HepG2 (cell line): ENCODE measurements around the gene AKR1C4. TPM values are rescaled to one million over a fixed set of nuclear protein-coding genes. Genes with fewer than 3 reads are reported as not detected.
A peak's percentile ranks its signal among the peaks of the same experiment; 100 is the strongest.

Experiments used
- ATAC-seq: fragments of 200-7000 bp; cut with Tn5 transposase; 3 replicates; pipeline ENCODE4 v1.9.1; 2020; ENCODE audit warnings: mild to moderate bottlenecking, moderate library complexity
- BruUV-seq: library from RNA; stranded (reverse); fragments of 400-500 nt; replicated peaks from 2 replicates; lab custom pipeline; 2021; lab: Mats Ljungman, UMichigan
- CTCF ChIA-PET: fragments of 300-600 bp; formaldehyde crosslinking; extraction: SDS; loops from one replicate; lab custom pipeline; 2021; ENCODE audit warnings: low total read pairs, inconsistent platforms, low intra/inter-chr PET ratio; lab: Yijun Ruan, JAX
- POLR2A ChIA-PET: fragments of 350-600 bp; sonication (Branson Sonifier 250); formaldehyde crosslinking; loops from one replicate; lab custom pipeline; 2020; ENCODE audit warnings: antibody characterized with exemption, inconsistent platforms; lab: Yijun Ruan, JAX
- DNase-seq: peaks from one replicate; pipeline ENCODE4 v3.0.0-alpha.2; 2015; ENCODE audit warnings: low spot score
- FAIRE-seq: peaks from 3 replicates; lab custom pipeline; 2011; peaks lifted over from hg19 to GRCh38; lab: Jason Lieb, UNC
- H2AFZ ChIP-seq: one replicate; pipeline ENCODE4 v1.6.1; 2011; ENCODE audit warnings: low read length, inconsistent platforms
- H3K27ac ChIP-seq: fragments of 300-600 bp; 3 replicates; pipeline ENCODE4 v1.8.0; 2011; ENCODE audit warnings: mixed run types, mild to moderate bottlenecking, mixed read lengths, low read length, inconsistent platforms; ENCODE audit not compliant: insufficient read depth; ENCODE audit errors: extremely low read length
- H3K27me3 ChIP-seq, 2 experiments: fragments of 200-600 bp in 1 of 2; 2 replicates in 1 of 2; 3 replicates in 1 of 2; pipeline versions ENCODE4 v1.6.0 to v1.8.0; 2011; ENCODE audit warnings: low read length in 2 of 2, mild to moderate bottlenecking in 2 of 2, moderate library complexity in 2 of 2, inconsistent platforms in 1 of 2; ENCODE audit not compliant: insufficient read depth in 2 of 2, control insufficient read depth in 1 of 2
- H3K36me3 ChIP-seq, 2 experiments: fragments of 200-600 bp in 1 of 2; replicated peaks in 1 of 2; 2 replicates in 1 of 2; 3 replicates in 1 of 2; pipeline versions ENCODE4 v1.5.1 to v1.8.0; 2011; ENCODE audit warnings: low read length in 2 of 2, inconsistent platforms in 1 of 2; ENCODE audit not compliant: insufficient read depth in 2 of 2, control insufficient read depth in 1 of 2
- H3K4me1 ChIP-seq: 2 replicates; pipeline ENCODE4 v1.5.1; 2012; ENCODE audit warnings: low read length, inconsistent platforms; ENCODE audit not compliant: insufficient read depth
- H3K4me2 ChIP-seq: 2 replicates; pipeline ENCODE4 v1.6.0; 2011; ENCODE audit warnings: low read depth, low read length, inconsistent platforms
- H3K4me3 ChIP-seq, 3 experiments: fragments of 200-600 bp in 1 of 3; sonication (generic), shearing (Covaris generic) in 1 of 3; replicated peaks in 1 of 3; 2 replicates each; pipeline ENCODE4 v1.5.1; 2011 to 2016; ENCODE audit warnings: low read length in 3 of 3, inconsistent platforms in 2 of 3, low read depth in 2 of 3, mild to moderate bottlenecking in 2 of 3, control low read depth in 1 of 3, mixed read lengths in 1 of 3; ENCODE audit not compliant: insufficient read depth in 1 of 3
- H3K79me2 ChIP-seq: one replicate; pipeline ENCODE4 v1.6.1; 2011; ENCODE audit warnings: low read length, inconsistent platforms; ENCODE audit not compliant: insufficient read depth
- H3K9ac ChIP-seq: 2 replicates; pipeline ENCODE4 v1.6.0; 2011; ENCODE audit warnings: mild to moderate bottlenecking, low read depth, low read length, inconsistent platforms; ENCODE audit not compliant: insufficient read depth
- H3K9me3 ChIP-seq: 2 replicates; pipeline ENCODE4 v1.5.1; 2012; ENCODE audit warnings: mild to moderate bottlenecking, low read length
- H4K20me1 ChIP-seq: 2 replicates; pipeline ENCODE4 v1.6.0; 2011; ENCODE audit warnings: inconsistent platforms, mild to moderate bottlenecking, low read length, moderate library complexity; ENCODE audit not compliant: insufficient read depth
- ATF7-NPFF ChIP-seq: sonication (generic); formaldehyde crosslinking; IDR thresholded peaks from 2 replicates; pipeline ENCODE4 v1.8.1; 2023; ENCODE audit warnings: mild to moderate bottlenecking, low read depth, missing genetic modification reagents, moderate library complexity
- CREM ChIP-seq, 2 experiments: sonication (generic) in 1 of 2; formaldehyde crosslinking in 1 of 2; IDR thresholded peaks; 2 replicates each; pipeline versions ENCODE4 v1.4.0 to v1.6.1; 2016 to 2020; ENCODE audit warnings: antibody characterized with exemption in 1 of 2, mild to moderate bottlenecking in 1 of 2, missing genetic modification reagents in 1 of 2
- FOXA1 ChIP-seq, 2 experiments: fragments of 450-650 bp in 1 of 2; sonication (generic) in 1 of 2; formaldehyde crosslinking in 1 of 2; IDR thresholded peaks; 2 replicates each; pipeline versions ENCODE4 v1.4.0 to v1.6.1; 2016 to 2020; ENCODE audit warnings: missing genetic modification reagents in 1 of 2
- FOXA3 ChIP-seq: IDR thresholded peaks from 2 replicates; pipeline ENCODE4 v1.6.1; 2016; ENCODE audit warnings: missing genetic modification reagents, missing compliant biosample characterization
- MAFG ChIP-seq: sonication (generic); formaldehyde crosslinking; IDR thresholded peaks from 2 replicates; pipeline ENCODE4 v1.5.1; 2020; ENCODE audit warnings: mild to moderate bottlenecking, missing genetic modification reagents
- NKX3-1 ChIP-seq: sonication (generic); formaldehyde crosslinking; IDR thresholded peaks from 2 replicates; pipeline ENCODE4 v1.5.0; 2020; ENCODE audit warnings: missing genetic modification reagents
- RBM22 ChIP-seq: fragments of 200-400 bp; formaldehyde crosslinking; optimal IDR thresholded peaks from 2 replicates; pipeline ENCODE3; 2017; ENCODE audit warnings: mild to moderate bottlenecking, low read length, moderate library complexity
- RBM39 ChIP-seq: fragments of 200-400 bp; formaldehyde crosslinking; IDR thresholded peaks from one replicate; pipeline ENCODE4 v1.6.1; 2018; ENCODE audit warnings: antibody characterized with exemption, mild to moderate bottlenecking, low read depth, low read length; ENCODE audit not compliant: poor library complexity, severe bottlenecking
- STAG1 ChIP-seq: sonication (generic); formaldehyde crosslinking; IDR thresholded peaks from 2 replicates; pipeline ENCODE4 v1.4.0; 2020; ENCODE audit warnings: missing genetic modification reagents
- TP53 ChIP-seq: sonication (generic); formaldehyde crosslinking; conservative IDR thresholded peaks from 2 replicates; pipeline ENCODE4 v1.4.0; 2020; ENCODE audit warnings: missing genetic modification reagents
- ZNF558 ChIP-seq: sonication (generic); formaldehyde crosslinking; IDR thresholded peaks from 2 replicates; pipeline ENCODE4 v1.9.0; 2022; ENCODE audit warnings: mild to moderate bottlenecking, missing genetic modification reagents, borderline replicate concordance
- ZNF776 ChIP-seq: sonication (generic); formaldehyde crosslinking; IDR thresholded peaks from 2 replicates; pipeline ENCODE4 v1.4.0; 2020; ENCODE audit warnings: mild to moderate bottlenecking, missing genetic modification reagents
- WGBS: methylation state at CpG from one replicate; pipeline ENCODE4 v1.1.6; 2017; ENCODE audit warnings: low lambda C conversion rate; 5-methylcytosine and 5-hydroxymethylcytosine counted together
- in situ Hi-C: cut with HindIII; loops from 2 replicates; pipeline ENCODE4 v1.10.0; 2017; ENCODE audit warnings: low pct_unique_long_range_greater_than_20kb; ENCODE audit not compliant: extremely low pct_ligation_motif_present
- intact Hi-C: fragments of 100-400 bp; cut with micrococcal nuclease; formaldehyde crosslinking; loops from one replicate; pipeline ENCODE4 v1.10.0; 2022; ENCODE audit not compliant: unreplicated experiment
- polyA plus RNA-seq, 8 experiments: library from polyadenylated mRNA; depleted of rRNA in 3 of 8; stranded (reverse) in 7 of 8; unstranded in 1 of 8; fragments of >200 nt; fragmentation: Illumina TruSeq in 4 of 8; extraction: Trizol in 4 of 8; gene quantifications; 2 replicates each; pipeline versions ENCODE4 v1.2.1 to v1.2.3, GENCODE V29; 2011 to 2016; ENCODE audit warnings: low read depth in 4 of 8, missing spikeins in 1 of 8, mixed read lengths in 1 of 8; ENCODE audit not compliant: insufficient read depth in 1 of 8
- total RNA-seq, 5 experiments: library from RNA; depleted of rRNA; stranded (reverse); fragments of >200 nt; fragmentation: Illumina TruSeq; extraction: Trizol; gene quantifications; 2 replicates each; pipeline ENCODE4 v1.2.3, GENCODE V29; 2016; ENCODE audit warnings: low read depth in 1 of 5
- TF ChIP-seq, protein P1 (sequence below): sonication (generic); formaldehyde crosslinking; IDR thresholded peaks from 2 replicates; pipeline ENCODE4 v1.5.0; 2020; ENCODE audit warnings: missing genetic modification reagents
- TF ChIP-seq, protein P2 (sequence below): sonication (generic); formaldehyde crosslinking; conservative IDR thresholded peaks from 2 replicates; pipeline ENCODE4 v1.4.0; 2020; ENCODE audit warnings: missing genetic modification reagents

AKR1C4 gene
- total and polyA plus RNA-seq, 2 of the 13 experiments (the other 11 are each of a cell fraction or from before 2014, with no cell fraction given) = 0.18 to 1.3 TPM

DNA sequence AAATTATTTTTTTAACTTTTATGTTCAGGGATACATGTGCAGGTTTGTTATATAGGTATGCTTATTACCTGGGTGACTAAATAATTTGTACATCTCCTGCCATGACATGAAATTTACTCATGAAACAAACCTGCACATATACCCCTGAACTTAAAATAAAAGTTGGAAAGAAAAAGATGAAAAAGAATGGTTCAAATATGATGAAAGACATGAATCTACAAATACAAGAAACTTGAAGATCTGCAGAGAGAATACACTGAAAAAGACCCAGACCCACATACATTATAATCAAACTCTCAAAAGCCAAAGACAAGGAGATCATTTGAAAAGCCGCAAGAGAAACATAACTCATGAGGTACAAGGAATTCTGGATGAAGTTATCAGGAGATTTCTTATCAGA lies 70.2 kb downstream of the AKR1C4 start:
- CTCF ChIA-PET = no interaction called here
- intact Hi-C loops = no loop called here
- POLR2A ChIA-PET = no interaction called here

DNA sequence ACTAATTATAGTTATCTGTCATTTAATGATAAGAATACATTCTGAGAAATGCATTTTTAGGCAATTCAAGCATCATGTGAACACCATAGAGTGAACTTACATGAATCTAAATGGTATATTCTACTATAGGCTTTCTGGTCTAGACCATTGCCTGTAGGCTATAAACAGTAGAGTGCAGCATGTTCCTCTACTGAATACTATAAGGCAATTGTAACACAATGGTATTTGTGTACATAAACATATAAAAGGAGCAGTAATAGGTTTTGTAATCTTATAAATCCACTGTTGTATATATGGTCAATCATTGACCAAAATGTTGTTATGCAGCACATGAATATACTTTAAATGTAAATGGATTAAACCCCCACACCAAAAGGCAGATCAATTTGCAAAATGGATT lies 71.6 kb downstream of the AKR1C4 start:
- Histone ChIP-seq H4K20me1 (no peaks in the 10 kb centered on the region), H3K9ac (no peak overlapping the region), H3K4me1 (peaks cover 11% of the 10 kb centered on the region), H3K27ac (no peak overlapping the region), H3K27me3 (no peaks in the 10 kb centered on the region), H3K4me3 (no peak overlapping the region), H3K9me3 (peaks cover 20% of the 10 kb centered on the region), H3K36me3 (no peaks in the 10 kb centered on the region), H2AFZ (no peak overlapping the region), H3K4me2 (no peak overlapping the region), H3K79me2 (no peaks in the 10 kb centered on the region)
- DNase-seq (no peak), ATAC-seq (no peak), FAIRE-seq (no peak)
- ChIA-PET CTCF (no interaction called here), POLR2A (no interaction called here)
- no TSS peak for BruUV-seq
- in situ Hi-C loops = no loop called here
- intact Hi-C loops = no loop called here
- TF ChIP-seq CREM (IDR thresholded peaks at IDR 0.05) = no peak
- no peak for TF ChIP-seq CREM (CRISPR knock-in tag; IDR thresholded peaks at IDR 0.05)
- no peak for TF ChIP-seq RBM39
- TF ChIP-seq RBM22 = no peak
- TF ChIP-seq, protein P1, sequence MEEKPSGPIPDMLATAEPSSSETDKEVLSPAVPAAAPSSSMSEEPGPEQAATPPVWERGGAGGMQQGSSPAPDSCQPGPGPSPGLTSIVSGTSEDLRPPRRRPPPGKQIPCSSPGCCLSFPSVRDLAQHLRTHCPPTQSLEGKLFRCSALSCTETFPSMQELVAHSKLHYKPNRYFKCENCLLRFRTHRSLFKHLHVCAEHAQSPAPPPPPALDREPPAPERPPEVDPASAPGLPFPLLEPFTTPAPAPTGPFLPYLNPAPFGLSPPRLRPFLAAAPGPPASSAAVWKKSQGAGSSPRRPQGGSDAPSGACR (CRISPR knock-in tag) = no peak
- no peak for TF ChIP-seq STAG1 (CRISPR knock-in tag)
- TF ChIP-seq TP53 = no peak
- no peak for TF ChIP-seq FOXA1 (IDR thresholded peaks at IDR 0.05)
- no peak for TF ChIP-seq FOXA1 (CRISPR knock-in tag; IDR thresholded peaks at IDR 0.05)
- TF ChIP-seq ATF7-NPFF = no peak
- no peak for TF ChIP-seq NKX3-1 (CRISPR knock-in tag)

More for the DNA sequence above, 70.2 kb downstream of the AKR1C4 start:
- no peak overlapping the region for H3K4me2 ChIP-seq
- H3K36me3 ChIP-seq = no peaks in the 10 kb centered on the region
- BruUV-seq = no TSS peak
- H4K20me1 ChIP-seq = no peaks in the 10 kb centered on the region
- H3K9ac ChIP-seq = no peak overlapping the region
- WGBS = 98% methylated on average over 1 of the region's 1 CpG
- no peak overlapping the region for H3K4me3 ChIP-seq
- no peak overlapping the region for H3K27ac ChIP-seq
- in situ Hi-C loops = no loop called here
- FAIRE-seq (no peak), ATAC-seq (no peak), DNase-seq (no peak)
- TF ChIP-seq, protein P2, sequence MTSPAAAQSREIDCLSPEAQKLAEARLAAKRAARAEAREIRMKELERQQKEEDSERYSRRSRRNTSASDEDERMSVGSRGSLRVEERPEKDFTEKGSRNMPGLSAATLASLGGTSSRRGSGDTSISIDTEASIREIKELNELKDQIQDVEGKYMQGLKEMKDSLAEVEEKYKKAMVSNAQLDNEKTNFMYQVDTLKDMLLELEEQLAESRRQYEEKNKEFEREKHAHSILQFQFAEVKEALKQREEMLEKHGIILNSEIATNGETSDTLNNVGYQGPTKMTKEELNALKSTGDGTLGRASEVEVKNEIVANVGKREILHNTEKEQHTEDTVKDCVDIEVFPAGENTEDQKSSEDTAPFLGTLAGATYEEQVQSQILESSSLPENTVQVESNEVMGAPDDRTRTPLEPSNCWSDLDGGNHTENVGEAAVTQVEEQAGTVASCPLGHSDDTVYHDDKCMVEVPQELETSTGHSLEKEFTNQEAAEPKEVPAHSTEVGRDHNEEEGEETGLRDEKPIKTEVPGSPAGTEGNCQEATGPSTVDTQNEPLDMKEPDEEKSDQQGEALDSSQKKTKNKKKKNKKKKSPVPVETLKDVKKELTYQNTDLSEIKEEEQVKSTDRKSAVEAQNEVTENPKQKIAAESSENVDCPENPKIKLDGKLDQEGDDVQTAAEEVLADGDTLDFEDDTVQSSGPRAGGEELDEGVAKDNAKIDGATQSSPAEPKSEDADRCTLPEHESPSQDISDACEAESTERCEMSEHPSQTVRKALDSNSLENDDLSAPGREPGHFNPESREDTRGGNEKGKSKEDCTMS = no peak
- no peak for TF ChIP-seq MAFG (CRISPR knock-in tag)
- TF ChIP-seq ZNF776 (CRISPR knock-in tag) = no peak
- peak; percentile 56; the same call in 1 of the 2 replicates for TF ChIP-seq ZNF558 (CRISPR knock-in tag)
- no peak for TF ChIP-seq FOXA3 (CRISPR knock-in tag)
- H3K79me2 ChIP-seq = no peaks in the 10 kb centered on the region
- H2AFZ ChIP-seq = no peak overlapping the region
- H3K9me3 ChIP-seq = peaks cover 20% of the 10 kb centered on the region
- peaks cover 15% of the 10 kb centered on the region for H3K4me1 ChIP-seq
- H3K27me3 ChIP-seq = no peaks in the 10 kb centered on the region
